Cardiac fibroblast (primary cell): ENCODE data around the gene HOXA1.

Experiments used
- DNase-seq, 2 donors: peaks; one replicate each; pipeline versions ENCODE4 v3.0.0 to v3.0.0-alpha.2; 2010; ENCODE audit warnings: low read depth in 2 of 2
- H3K4me3 ChIP-seq, 2 donors: replicated peaks in 1 of 2; 1 replicate in 1 of 2; 2 replicates in 1 of 2; pipeline ENCODE4 v1.5.1; 2011; ENCODE audit warnings: low read depth in 2 of 2, low read length in 2 of 2, mild to moderate bottlenecking in 2 of 2, moderate library complexity in 1 of 2
- TF ChIP-seq, protein P1 (sequence below): IDR thresholded peaks from one replicate; pipeline ENCODE4 v1.5.1; 2011; ENCODE audit warnings: low read depth, mild to moderate bottlenecking, low read length, inconsistent platforms

The HOXA1 gene

DNA sequence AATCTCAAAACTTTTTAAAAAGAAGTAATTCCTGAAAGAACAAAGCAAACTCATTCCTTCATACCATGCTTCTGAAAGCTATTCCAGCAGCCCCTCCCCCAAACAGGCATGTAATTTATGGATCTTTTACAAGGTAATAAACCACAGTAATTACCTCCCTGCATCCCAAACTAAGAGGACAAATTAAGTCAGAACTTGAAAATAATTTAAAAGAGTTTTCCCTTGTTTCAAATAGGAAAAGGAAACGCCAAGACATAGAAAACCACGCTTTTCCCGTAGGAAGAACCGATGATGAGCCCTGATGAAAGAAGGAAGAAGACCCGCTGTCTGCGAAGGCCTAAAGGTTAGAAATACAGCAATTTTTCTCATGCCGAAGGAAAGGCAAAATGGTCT is 25.9 kb upstream of the HOXA1 start:
- H3K4me3 ChIP-seq: no peak overlapping the region
- DNase-seq: no peak
- TF ChIP-seq, protein P1, sequence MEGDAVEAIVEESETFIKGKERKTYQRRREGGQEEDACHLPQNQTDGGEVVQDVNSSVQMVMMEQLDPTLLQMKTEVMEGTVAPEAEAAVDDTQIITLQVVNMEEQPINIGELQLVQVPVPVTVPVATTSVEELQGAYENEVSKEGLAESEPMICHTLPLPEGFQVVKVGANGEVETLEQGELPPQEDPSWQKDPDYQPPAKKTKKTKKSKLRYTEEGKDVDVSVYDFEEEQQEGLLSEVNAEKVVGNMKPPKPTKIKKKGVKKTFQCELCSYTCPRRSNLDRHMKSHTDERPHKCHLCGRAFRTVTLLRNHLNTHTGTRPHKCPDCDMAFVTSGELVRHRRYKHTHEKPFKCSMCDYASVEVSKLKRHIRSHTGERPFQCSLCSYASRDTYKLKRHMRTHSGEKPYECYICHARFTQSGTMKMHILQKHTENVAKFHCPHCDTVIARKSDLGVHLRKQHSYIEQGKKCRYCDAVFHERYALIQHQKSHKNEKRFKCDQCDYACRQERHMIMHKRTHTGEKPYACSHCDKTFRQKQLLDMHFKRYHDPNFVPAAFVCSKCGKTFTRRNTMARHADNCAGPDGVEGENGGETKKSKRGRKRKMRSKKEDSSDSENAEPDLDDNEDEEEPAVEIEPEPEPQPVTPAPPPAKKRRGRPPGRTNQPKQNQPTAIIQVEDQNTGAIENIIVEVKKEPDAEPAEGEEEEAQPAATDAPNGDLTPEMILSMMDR: no peak

DNA sequence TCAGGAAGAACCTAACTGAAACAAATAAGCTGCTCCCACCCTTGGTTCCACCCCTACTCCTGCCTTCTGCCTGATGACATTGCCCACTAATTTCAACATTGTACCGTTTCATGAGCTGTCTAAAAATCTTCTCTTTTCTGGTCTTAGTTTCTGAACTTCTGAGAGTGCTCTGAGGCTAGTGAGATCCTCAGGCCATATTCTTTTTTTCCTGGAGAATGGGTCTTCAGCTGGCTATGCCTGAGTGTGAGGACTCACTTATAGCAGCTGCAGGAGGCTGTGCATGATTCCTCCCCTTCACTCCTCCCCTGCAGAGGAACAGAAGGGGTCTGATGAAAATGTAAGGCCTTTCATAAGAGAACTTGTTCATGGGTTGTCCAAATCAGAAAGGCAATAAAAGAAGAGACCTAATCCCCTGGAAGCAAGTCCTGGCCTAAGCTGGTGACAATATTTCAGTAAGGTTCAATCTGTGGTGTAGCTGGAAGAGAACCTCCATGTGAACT is 23.7 kb upstream of the HOXA1 start:
- TF ChIP-seq, protein P1: no peak
- no peak overlapping the region for H3K4me3 ChIP-seq
- no peak for DNase-seq

DNA sequence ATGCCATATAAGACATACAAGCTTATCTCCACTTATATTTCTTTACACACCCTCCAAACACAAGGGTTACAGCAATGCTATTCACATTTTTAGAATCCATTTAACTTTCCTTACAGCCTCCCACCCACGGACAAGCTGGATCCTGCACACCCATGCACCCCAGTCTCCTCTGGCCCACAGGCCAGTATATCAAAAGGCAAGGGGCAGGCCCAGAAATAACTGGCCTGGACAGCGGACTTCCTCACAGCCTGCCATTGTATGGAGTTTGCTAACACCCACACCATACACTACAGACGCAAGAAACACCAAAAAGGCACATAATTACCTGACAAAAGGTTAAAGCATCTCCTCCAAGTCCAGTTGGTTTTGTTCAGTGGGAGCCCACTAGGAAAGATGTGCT is 22.8 kb upstream of the HOXA1 start:
- TF ChIP-seq, protein P1: no peak
- H3K4me3 ChIP-seq: no peak overlapping the region
- no peak for DNase-seq

DNA sequence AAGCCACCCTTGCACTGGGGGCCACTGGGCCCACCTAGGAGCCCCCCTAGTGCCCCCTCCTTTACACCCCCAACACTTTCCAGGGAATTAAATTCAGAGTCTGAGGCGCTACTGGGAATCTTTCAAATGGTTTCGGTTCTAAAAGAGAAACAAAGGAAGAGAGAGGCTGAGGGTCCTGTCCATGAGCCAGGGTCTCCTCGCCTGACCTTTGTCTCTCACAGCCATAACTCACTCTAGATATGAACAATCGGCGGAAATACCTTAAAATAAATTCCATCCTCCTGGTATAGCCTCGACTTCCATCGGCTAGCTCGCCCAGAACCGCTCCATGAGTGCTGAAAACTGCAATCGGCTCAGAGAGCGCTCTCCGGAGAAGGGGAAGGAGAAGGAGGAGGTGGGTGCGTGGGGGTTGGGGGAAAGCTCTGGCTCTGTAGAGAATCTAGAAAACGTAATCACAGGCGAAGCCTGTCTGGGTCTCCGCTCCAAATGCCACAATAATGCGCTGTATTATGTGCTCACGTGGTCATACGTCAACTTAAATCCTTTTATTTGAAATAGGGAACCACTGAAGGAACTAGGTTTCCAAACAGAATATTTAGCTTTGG is 22.2 kb upstream of the HOXA1 start:
- H3K4me3 ChIP-seq: no peak overlapping the region
- TF ChIP-seq, protein P1: no peak
- DNase-seq: no peak

DNA sequence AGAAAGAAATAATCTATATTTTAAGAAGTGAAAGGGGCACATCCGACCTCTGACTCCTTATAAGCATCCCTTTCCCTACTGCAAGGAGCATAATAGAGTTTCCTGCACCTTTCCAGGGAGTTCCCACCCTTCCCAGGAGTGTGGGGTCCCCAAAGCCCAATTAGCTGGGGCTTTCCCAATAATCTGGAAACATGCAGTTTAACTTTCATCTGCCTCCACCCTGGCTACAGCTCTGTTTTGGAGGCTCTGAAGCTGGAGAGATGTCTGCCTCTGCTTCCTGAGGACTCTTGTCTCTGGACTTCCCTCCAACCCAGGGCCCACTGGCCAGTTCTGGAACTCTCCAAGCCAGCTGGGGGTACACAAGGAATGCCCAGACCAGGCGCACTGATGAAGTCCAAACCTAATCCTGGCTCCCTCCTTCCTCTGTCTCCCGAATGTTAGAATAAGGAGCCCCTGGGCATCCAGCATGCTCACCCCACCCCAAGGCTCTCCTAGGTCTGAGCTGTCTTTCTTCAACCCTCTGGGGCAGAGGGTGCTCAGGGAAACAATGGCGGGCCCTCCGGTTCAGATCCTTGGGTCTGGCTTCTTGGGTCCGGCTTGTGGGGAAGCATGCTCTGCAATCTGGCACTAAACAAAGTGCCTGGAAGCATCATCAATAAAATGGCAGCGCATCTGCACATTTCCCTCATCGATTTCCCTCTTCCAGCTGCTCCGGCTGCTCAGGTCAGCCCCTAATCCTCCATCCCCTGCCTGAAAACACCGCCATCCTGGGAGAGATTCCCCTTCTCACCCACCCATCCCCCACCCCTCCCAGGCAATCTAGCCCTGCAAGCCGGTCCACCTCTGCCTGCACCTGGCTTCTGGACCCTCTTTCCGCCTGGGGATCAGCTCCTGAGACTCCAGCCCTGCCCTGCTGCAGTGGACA is 21.4 kb upstream of the HOXA1 start:
- TF ChIP-seq, protein P1: no peak
- DNase-seq: no peak
- H3K4me3 ChIP-seq: no peak overlapping the region

DNA sequence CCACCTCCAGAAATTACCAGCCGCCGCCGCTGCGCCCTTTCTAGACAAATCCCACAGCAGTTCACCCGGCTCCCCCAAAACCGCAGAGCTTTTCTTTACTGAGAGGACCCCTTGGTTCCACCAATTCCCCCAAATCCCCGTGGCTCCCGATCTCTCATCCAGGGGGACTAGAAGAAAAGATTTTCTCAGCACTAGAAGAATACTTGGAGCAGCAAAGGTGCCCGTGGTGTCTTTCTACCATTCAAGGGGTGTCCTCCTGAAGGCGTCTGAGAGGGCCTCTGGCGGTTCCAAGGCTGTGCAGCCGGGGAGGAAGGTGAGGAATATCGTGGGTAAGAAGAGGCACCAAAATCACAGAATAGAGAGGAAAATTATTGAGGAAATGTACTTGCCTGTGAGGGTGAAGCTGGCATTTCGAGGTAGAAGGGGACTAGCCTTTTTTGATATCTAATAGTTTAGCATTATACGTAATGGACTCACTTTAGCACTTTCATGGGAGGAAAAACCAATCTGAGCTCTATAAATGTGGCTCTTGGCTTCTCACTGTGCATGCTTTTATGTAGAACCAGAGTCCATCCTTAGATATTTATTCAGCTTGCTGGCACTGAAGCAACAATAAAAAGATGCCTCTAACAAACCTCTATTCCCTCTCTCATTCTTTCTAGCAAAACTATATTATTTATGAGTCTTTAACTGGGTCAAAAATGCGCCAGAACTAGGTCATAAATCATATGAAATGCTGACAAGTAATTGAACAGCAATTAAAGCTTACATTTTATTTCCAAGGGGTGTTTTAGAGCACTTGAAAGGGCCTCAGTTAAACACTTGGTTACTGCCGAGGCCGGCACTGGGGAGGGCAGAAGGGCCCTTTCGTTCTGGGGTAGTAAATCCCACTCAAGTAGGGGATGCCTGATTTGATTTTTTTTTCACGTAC is 20.5 kb upstream of the HOXA1 start:
- no peak overlapping the region for H3K4me3 ChIP-seq
- TF ChIP-seq, protein P1: no peak
- DNase-seq: no peak
